GM12878 (cell line): ENCODE measurements around the gene MAP2K4. TPM values are rescaled to one million over a fixed set of nuclear protein-coding genes. Genes with fewer than 3 reads are reported as not detected.
A peak's percentile ranks its signal among the peaks of the same experiment; 100 is the strongest.

Experiments
- ATAC-seq: fragments of 200-7000 bp; cut with Tn5 transposase; 3 replicates; pipeline ENCODE4 v1.9.1; 2020; ENCODE audit warnings: mild to moderate bottlenecking, moderate library complexity
- BruUV-seq: library from RNA; stranded (reverse); fragments of 400-500 nt; replicated peaks from 2 replicates; lab custom pipeline; 2021; lab: Mats Ljungman, UMichigan
- CTCF ChIA-PET: fragments of 300-600 bp; sonication (Branson Sonifier 250); formaldehyde crosslinking; extraction: SDS; loops from one replicate; lab custom pipeline; 2021; ENCODE audit warnings: inconsistent platforms; lab: Yijun Ruan, JAX
- POLR2A ChIA-PET: fragments of 350-600 bp; formaldehyde crosslinking; extraction: SDS; loops from one replicate; lab custom pipeline; 2021; ENCODE audit warnings: inconsistent platforms; lab: Charles Lee
- RAD21 ChIA-PET: fragments of 300-600 bp; sonication (Branson Sonifier 250); formaldehyde crosslinking; loops from one replicate; lab custom pipeline; 2023; ENCODE audit warnings: antibody characterized with exemption; ENCODE audit not compliant: unreplicated experiment; lab: Charles Lee
- SMC1A ChIA-PET: fragments of 300-600 bp; sonication (Branson Sonifier 250); formaldehyde crosslinking; loops from one replicate; lab custom pipeline; 2023; ENCODE audit not compliant: unreplicated experiment, uncharacterized antibody; lab: Charles Lee
- DNase-seq: peaks from one replicate; pipeline ENCODE4 v3.0.0-alpha.2; 2011; ENCODE audit warnings: low read depth, low spot score
- FAIRE-seq: peaks from 3 replicates; lab custom pipeline; 2011; peaks lifted over from hg19 to GRCh38; lab: Jason Lieb, UNC
- H2AFZ ChIP-seq: 2 replicates; pipeline ENCODE4 v1.6.0; 2011; ENCODE audit warnings: low read depth, low read length, control low read depth; ENCODE audit not compliant: control insufficient read depth
- H3K27ac ChIP-seq: 2 replicates; pipeline ENCODE4 v1.5.1; 2011; ENCODE audit warnings: control low read depth; ENCODE audit not compliant: control insufficient read depth, insufficient read depth
- H3K27me3 ChIP-seq, 2 experiments: replicated peaks in 1 of 2; 2 replicates each; pipeline versions ENCODE4 v1.6.0 to v1.6.1; 2011; ENCODE audit warnings: low read length in 1 of 2; ENCODE audit not compliant: control insufficient read depth in 2 of 2, insufficient read depth in 2 of 2
- H3K36me3 ChIP-seq, 2 experiments: 2 replicates each; pipeline ENCODE4 v1.5.1; 2011; ENCODE audit warnings: low read length in 1 of 2; ENCODE audit not compliant: control insufficient read depth in 2 of 2, insufficient read depth in 2 of 2
- H3K4me1 ChIP-seq: 2 replicates; pipeline ENCODE4 v1.6.1; 2011; ENCODE audit warnings: mild to moderate bottlenecking, low read length, moderate library complexity, mixed read lengths; ENCODE audit not compliant: control insufficient read depth, insufficient read depth
- H3K4me2 ChIP-seq: 2 replicates; pipeline ENCODE4 v1.6.0; 2011; ENCODE audit warnings: control low read depth; ENCODE audit not compliant: control insufficient read depth, insufficient read depth
- H3K4me3 ChIP-seq: fragments of 200-600 bp; sonication (generic); 2 replicates; pipeline ENCODE4 v1.5.1; 2016
- H3K79me2 ChIP-seq: 2 replicates; pipeline ENCODE4 v1.6.0; 2011; ENCODE audit warnings: low read length; ENCODE audit not compliant: control insufficient read depth, insufficient read depth
- H3K9ac ChIP-seq: 2 replicates; pipeline ENCODE4 v1.8.0; 2011; ENCODE audit warnings: low read length, control low read depth, mixed read lengths; ENCODE audit not compliant: control insufficient read depth, insufficient read depth
- H3K9me3 ChIP-seq: replicated peaks from 3 replicates; pipeline ENCODE4 v1.5.1; 2011; ENCODE audit warnings: mild to moderate bottlenecking, low read length; ENCODE audit not compliant: control insufficient read depth, insufficient read depth
- H4K20me1 ChIP-seq: 2 replicates; pipeline ENCODE4 v1.6.0; 2011; ENCODE audit not compliant: control insufficient read depth, insufficient read depth
- CHD2 ChIP-seq: IDR thresholded peaks from 2 replicates; pipeline ENCODE4 v1.6.1; 2011; ENCODE audit warnings: low read depth, low read length, improper control_type of control experiment, borderline replicate concordance
- ETV6 ChIP-seq, 2 experiments: fragments of 450-650 bp in 1 of 2; IDR thresholded peaks in 1 of 2; conservative IDR thresholded peaks in 1 of 2; 2 replicates each; pipeline ENCODE4 v1.6.1; 2014; ENCODE audit warnings: antibody characterized with exemption in 1 of 2, borderline replicate concordance in 1 of 2, low read depth in 1 of 2, mild to moderate bottlenecking in 1 of 2, moderate library complexity in 1 of 2
- FOS ChIP-seq: IDR thresholded peaks from 3 replicates; pipeline ENCODE4 v1.6.1; 2011; ENCODE audit warnings: borderline replicate concordance; ENCODE audit not compliant: insufficient read length; ENCODE audit errors: extremely low read depth
- GATAD2B ChIP-seq: fragments of 450-650 bp; conservative IDR thresholded peaks from 2 replicates; pipeline ENCODE4 v1.6.1; 2017; ENCODE audit warnings: low read depth, mild to moderate bottlenecking, moderate library complexity
- IKZF2 ChIP-seq, 2 experiments: fragments of 450-650 bp; IDR thresholded peaks; 2 replicates each; pipeline ENCODE4 v1.6.1; 2017; ENCODE audit warnings: mild to moderate bottlenecking in 2 of 2, moderate library complexity in 2 of 2
- MEF2A ChIP-seq: IDR thresholded peaks from 2 replicates; pipeline ENCODE4 v1.6.1; 2011; ENCODE audit warnings: low read depth, mild to moderate bottlenecking, low read length, moderate library complexity; ENCODE audit not compliant: insufficient read depth
- MYC ChIP-seq: IDR thresholded peaks from 2 replicates; pipeline ENCODE4 v1.6.1; 2011; ENCODE audit warnings: mild to moderate bottlenecking, low read length, moderate library complexity, inconsistent platforms; ENCODE audit not compliant: insufficient read depth, insufficient replicate concordance, insufficient read length, severe bottlenecking
- NBN ChIP-seq: fragments of 450-650 bp; IDR thresholded peaks from 2 replicates; pipeline ENCODE4 v1.6.1; 2016
- POLR2A ChIP-seq: IDR thresholded peaks from 2 replicates; pipeline ENCODE4 v1.6.1; 2011; ENCODE audit warnings: low read depth, mild to moderate bottlenecking, low read length
- RBBP5 ChIP-seq: fragments of 200-600 bp; sonication (generic); conservative IDR thresholded peaks from 2 replicates; pipeline ENCODE4 v1.6.1; 2016
- RFX5 ChIP-seq: IDR thresholded peaks from 2 replicates; pipeline ENCODE4 v1.6.1; 2011; ENCODE audit warnings: low read depth, low read length, improper control_type of control experiment
- SMC3 ChIP-seq: IDR thresholded peaks from 2 replicates; pipeline ENCODE4 v1.6.1; 2011; ENCODE audit warnings: low read length, improper control_type of control experiment, borderline replicate concordance
- STAT3 ChIP-seq: IDR thresholded peaks from 2 replicates; pipeline ENCODE4 v1.6.1; 2011; ENCODE audit warnings: low read depth, low read length, improper control_type of control experiment
- TCF7 ChIP-seq: IDR thresholded peaks from 2 replicates; pipeline ENCODE4 v1.6.1; 2014; ENCODE audit warnings: antibody characterized with exemption, borderline replicate concordance
- WRNIP1 ChIP-seq: IDR thresholded peaks from 2 replicates; pipeline ENCODE4 v1.6.1; 2011; ENCODE audit warnings: low read depth, low read length, improper control_type of control experiment, borderline replicate concordance
- YBX1 ChIP-seq: fragments of 450-650 bp; IDR thresholded peaks from 2 replicates; pipeline ENCODE4 v1.6.1; 2016; ENCODE audit warnings: antibody characterized with exemption
- ZNF217 ChIP-seq: fragments of 450-650 bp; IDR thresholded peaks from 2 replicates; pipeline ENCODE4 v1.6.1; 2017; ENCODE audit warnings: antibody characterized with exemption, mild to moderate bottlenecking
- ZSCAN29 ChIP-seq: fragments of 450-650 bp; IDR thresholded peaks from 2 replicates; pipeline ENCODE4 v1.6.1; 2017; ENCODE audit warnings: mild to moderate bottlenecking, moderate library complexity
- WGBS: methylation state at CpG from one replicate; pipeline ENCODE4 v1.1.6; 2016; ENCODE audit warnings: low lambda C conversion rate; ENCODE audit not compliant: insufficient replicate concordance, insufficient coverage; ENCODE audit errors: missing lambda C conversion rate; 5-methylcytosine and 5-hydroxymethylcytosine counted together
- in situ Hi-C: fragments of 300-500 bp; cut with MboI; formaldehyde crosslinking; loops from 9 replicates; pipeline ENCODE4 v1.14.3; 2018; ENCODE audit warnings: mixed read lengths
- intact Hi-C: fragments of 100-400 bp; cut with micrococcal nuclease; formaldehyde crosslinking; loops from one replicate; pipeline ENCODE4 v1.14.2; 2022; ENCODE audit not compliant: unreplicated experiment
- polyA plus RNA-seq, 11 experiments: library from polyadenylated mRNA; depleted of rRNA in 4 of 11; unstranded in 6 of 11; stranded (reverse) in 5 of 11; fragments of >200 nt; fragmentation: Nextera tagmentation in 4 of 11; fragmentation: Illumina TruSeq in 1 of 11; extraction: Ambion mirVana in 4 of 11; extraction: Trizol in 1 of 11; gene quantifications; 1 replicate in 1 of 11; 2 replicates in 10 of 11; pipeline versions ENCODE4 v1.2.1 to v1.2.3, GENCODE V29; 2011 to 2016; ENCODE audit warnings: inconsistent platforms in 2 of 11, missing spikeins in 2 of 11, low read depth in 1 of 11
- total RNA-seq, 4 experiments: library from RNA; depleted of rRNA in 3 of 4; stranded (reverse); fragments of >200 nt in 3 of 4; fragmentation: Illumina TruSeq in 1 of 4; extraction: Trizol in 1 of 4; gene quantifications; 2 replicates each; pipeline versions ENCODE4 v1.2.1 to v1.2.3, GENCODE V29; 2013 to 2021

The MAP2K4 gene
- total and polyA plus RNA-seq, 10 of the 15 experiments (the other 5 are each of a cell fraction or from before 2014, with no cell fraction given): 5.4 to 34.1 (median 25.5) TPM

DNA sequence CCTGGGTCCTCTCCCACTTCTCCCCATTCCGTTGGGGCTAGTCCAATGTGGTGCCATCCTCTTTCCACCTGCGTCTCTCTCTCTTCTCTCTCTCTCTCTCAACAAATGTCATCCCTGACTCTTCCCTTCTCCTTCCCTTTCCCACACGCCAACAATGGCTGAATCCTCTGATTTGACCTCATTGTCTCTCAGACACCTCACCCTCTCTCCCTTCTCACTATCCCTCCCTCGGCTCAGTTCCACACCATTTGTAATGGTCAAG is 22.8 kb upstream of the MAP2K4 start (continued):
- TF ChIP-seq GATAD2B (no peak), MEF2A (no peak), IKZF2 (IDR thresholded peaks at IDR 0.05) (0 out of 4 replicates have a peak, but pooled peaks of 1 of the 2 experiments have one; percentile 3), WRNIP1 (no peak), YBX1 (peak; percentile 64; the same call in 1 of the 2 replicates), FOS (no peak), RBBP5 (no peak), STAT3 (no peak), ETV6 (conservative IDR thresholded peaks at IDR 0.05 in 1 of 2, IDR thresholded peaks at IDR 0.05 in 1 of 2; ENCODE audit: borderline replicate concordance in 1 of 2, low read depth in 1 of 2) (no peak), ZSCAN29 (no peak), ZNF217 (no peak), SMC3 (no peak), NBN (0 out of 2 replicates have a peak, but pooled peaks have one; percentile 31), MYC (no peak), RFX5 (no peak), TCF7 (no peak), CHD2 (no peak)
- TF ChIP-seq, all 136 proteins: peak for 4

DNA sequence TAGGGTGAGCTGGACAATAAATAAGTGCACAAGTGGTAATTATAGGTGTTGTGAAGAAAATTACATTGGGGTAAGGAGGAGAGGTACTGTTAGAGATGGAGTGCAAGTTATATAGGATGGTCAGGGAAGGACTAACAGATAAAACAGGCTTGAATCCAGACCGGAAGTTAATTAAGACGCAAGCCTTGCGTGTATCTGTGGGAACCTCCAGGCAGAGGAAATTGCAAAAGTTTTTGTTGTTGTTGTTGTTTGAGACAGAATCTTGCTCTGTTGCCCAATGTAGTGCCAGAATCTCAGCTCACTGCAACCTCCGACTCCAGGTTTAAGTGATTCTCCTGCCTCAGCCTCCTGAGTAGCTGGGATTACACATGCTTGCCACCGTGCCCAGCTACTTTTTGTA is 21.0 kb upstream of the MAP2K4 start:
- no TSS peak for BruUV-seq
- Histone ChIP-seq H3K4me1 (peaks cover 3% of the 10 kb centered on the region; the same call in 1 of the 2 replicates), H3K79me2 (no peaks in the 10 kb centered on the region), H3K36me3 (no peaks in the 10 kb centered on the region), H3K9me3 (no peaks in the 10 kb centered on the region), H3K4me2 (no peak overlapping the region), H3K27ac (no peak overlapping the region), H2AFZ (no peak overlapping the region), H3K9ac (no peak overlapping the region), H3K4me3 (no peak overlapping the region), H3K27me3 (no peaks in the 10 kb centered on the region), H4K20me1 (no peaks in the 10 kb centered on the region)
- intact Hi-C loops: no loop called here
- ChIA-PET RAD21 (interaction anchor here (1.7 kb wide), 1 partner anchor 21 kb away, joined by 6 read pairs; the partner anchor contains the start of gene MAP2K4), SMC1A (no interaction called here), POLR2A (interaction anchor here (0.6 kb wide), 1 partner anchor 1304 kb away, joined by 7 read pairs; no protein-coding TSS in a partner anchor), CTCF (interaction anchor here (1.2 kb wide), 1 partner anchor 14 kb away, joined by 4 read pairs; no protein-coding TSS in a partner anchor)
- in situ Hi-C loops: loop anchor here (10.0 kb wide), 1 partner anchor 1015 kb away; the partner anchor contains the start of gene ELAC2
- no peak for DNase-seq
- no peak for FAIRE-seq
- TF ChIP-seq POLR2A: no peak
- ATAC-seq: no peak
- WGBS: 81% methylated on average over 5 of the region's 5 CpGs
